NCI-H2029 treated with DMSO at 0.1 percent for 48 hours (cell line): ENCODE measurements around the gene NTM.

Experiments used
- DNase-seq: peaks from one replicate; lab custom pipeline; 2025; lab: John Stamatoyannopoulos, UW

NTM gene

DNA sequence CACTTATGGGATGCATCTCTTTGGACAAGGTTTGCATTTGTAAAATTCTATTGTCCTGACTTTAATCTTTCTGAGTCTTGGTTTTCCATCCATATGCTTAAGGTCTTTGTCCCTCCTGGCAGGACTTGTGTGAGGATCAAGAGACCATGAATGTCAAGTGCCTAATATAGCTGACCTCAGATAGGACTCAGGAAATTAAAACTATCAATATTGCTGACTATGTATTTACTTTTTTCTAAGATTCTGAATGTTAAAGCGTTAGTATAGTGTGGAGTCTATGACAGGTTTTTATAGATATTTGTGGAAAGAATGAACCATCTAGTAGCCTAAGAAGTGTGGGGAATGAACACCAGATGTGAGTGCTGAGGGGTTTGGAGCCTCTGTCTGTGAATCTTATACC is 637.8 kb downstream of the NTM start:
- DNase-seq: no peak

DNA sequence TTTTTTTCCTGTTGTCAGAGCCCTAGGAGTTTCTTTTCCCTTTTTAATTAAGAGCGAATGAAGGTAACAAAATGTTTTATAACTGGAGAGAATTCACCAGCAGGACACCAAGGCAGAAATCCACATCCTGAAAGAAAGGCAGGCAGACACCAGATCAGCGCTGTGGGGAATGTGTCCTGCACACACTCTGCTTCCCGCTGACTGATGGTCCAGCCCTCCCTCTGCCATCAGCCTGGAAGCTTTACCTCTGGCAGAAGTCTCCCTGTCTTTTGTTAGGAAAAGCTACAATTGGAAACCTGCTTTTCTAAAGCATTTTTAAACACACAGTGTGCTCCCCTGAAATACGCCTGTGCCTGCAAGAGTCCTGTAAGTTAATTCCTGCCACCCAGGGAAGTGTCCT is 638.5 kb downstream of the NTM start:
- no peak for DNase-seq

GRCh38 chr11:132020001-132020400 is 649.6 kb downstream of the NTM start:
- DNase-seq: no peak

DNA sequence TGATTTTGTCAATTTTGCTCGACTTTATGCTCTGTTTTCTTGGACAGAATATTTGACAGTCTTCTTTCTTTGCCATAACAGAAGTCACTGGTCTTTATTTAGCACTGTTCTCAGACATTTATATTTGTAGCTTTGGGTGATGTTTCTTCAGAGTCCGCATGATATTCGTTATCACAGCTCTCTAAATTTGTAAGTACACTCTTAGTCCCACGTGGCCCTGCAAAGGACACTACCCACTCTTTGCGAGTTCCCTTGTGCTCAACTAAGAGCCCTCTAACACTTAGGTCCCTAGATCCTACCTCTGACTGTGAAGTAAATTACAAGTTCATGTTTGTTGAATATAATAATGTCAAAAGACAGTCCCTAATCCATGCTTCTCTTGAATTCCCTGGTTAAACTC is 651.9 kb downstream of the NTM start:
- no peak for DNase-seq

DNA sequence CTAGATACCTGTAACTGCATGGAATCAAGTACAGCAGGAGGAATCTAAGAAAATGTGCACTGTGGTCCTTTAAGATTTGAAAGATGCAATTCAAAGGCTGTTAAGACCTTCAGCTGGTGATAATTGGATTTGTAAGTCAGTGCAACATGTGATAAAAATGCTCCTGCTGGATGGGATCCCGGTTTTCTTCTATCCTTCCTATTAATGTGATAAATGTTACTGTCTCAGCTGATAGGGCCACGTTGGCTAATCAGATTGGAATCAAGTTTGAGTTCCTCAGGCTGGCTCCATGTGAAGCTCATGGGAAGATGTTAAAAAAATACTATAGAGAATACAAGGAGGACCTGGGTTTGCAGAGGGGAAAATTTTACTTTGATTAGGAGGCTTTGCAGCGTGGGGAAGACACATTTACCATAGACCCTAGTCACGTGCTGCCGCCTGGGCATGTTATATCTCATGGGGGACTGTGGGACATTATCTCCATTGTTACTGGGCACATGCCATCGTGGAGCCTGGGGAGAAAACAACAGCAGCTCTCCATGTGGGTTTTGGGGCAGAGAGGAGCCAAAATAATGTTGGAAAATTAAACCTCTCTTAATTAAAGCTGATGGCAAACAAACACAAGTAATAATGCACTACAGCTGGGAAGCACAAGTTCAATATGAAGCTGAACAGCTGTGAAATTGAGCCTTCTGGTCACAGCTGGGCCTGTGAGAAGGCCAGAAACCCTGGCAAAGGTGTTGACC is 652.5 kb downstream of the NTM start:
- DNase-seq: no peak

GRCh38 chr11:132024587-132025295 is 654.3 kb downstream of the NTM start:
- DNase-seq: no peak

- no peak for DNase-seq
Observed at GRCh38 chr11:132026746-132027145, 656.3 kb downstream of the NTM start.

DNA sequence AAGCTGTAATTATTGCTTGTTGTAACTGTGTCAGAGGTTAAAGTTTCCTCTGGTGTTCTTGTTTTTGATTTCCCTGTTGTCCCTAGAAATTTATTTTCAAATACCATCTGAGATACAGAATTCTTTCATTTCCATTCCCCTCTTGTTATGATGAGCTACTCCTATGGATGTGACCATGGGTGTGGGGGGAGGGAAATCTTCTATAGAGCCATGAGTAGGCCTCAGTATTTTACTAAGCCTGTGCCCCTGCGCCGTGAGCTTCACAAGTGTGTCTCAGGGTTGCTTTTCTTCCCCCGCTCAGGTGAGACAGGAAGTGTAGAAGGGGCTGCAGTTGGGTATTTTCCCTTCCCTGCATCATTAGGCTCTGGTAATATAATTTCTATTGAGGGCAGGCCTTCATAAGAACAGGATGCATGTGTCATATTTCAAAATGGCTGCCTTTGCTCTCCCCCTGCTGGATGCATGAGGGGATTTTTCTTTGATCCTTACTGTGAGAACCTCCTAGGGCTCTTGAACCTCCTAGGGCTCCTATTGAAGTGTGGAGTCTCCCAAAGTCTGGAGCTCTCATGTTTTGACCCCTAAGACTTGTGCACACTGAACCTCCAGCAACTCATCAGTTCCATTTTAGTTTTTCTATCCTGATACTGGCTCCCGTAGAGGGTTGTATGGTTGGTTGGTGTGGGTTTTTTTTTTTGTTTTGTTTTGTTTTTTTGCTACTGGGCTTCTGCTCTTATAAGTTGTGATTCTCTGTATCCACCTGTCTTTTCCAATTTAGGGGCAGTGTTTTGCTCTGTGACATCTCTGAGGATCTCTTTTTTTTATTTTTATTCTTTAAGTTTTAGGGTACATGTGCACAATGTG is 658.2 kb downstream of the NTM start:
- DNase-seq: no peak

DNA sequence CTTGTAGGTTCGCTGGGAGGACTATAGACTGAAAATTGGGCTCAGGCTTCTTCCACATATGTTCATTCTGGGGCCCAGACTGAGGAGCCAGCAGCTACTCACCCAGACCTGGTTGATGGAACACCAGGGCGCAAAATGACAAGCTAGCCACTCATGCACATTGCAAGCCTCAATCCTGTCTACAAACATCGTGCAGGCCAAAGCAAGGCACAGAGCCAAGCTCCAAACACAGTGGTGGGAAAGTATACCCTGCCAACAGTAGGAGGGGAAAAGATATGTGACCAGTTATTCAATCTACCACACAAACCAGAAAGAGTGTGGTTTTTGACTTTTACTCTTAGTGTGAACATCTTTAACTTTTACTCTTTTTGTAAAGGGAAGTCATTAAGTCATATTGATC is 660.5 kb downstream of the NTM start:
- DNase-seq: no peak

DNA sequence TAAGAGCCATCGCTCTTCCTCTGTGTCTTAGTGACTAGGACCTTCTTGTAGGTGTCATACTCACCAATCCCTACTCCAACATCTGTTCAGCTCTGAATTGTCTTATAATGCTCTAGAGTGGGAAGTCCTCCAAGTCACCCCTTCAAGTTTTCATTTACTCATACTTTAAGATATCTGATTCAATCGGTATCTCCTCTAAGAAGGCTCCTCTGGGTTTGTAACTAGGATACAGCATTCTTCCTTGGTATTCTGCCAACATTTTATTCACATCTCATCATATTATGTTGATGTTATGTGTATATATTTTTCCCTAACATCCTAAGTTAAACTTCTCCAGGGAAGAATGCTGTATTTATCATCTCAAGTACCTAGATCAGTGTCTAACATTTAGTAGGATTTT is 662.1 kb downstream of the NTM start:
- no peak for DNase-seq

DNA sequence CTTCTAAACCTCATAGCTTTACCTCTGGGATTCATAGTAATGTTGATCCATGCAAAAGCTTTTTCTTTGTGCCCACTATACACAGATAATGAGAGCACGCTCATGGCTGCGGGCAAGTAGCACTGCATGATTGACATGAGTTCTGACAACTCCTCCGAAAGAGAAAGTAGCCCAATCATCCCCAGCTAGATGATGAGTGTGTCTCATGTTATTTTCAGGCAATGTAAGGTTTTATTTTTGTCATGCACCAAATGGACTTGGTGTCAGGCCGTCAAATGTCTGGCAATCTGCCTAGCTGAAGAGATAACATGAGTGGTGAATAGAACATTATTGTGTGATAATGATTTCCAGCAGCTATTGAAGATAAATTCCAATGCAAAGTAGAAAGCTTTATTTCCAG is 662.6 kb downstream of the NTM start:
- DNase-seq: no peak

DNA sequence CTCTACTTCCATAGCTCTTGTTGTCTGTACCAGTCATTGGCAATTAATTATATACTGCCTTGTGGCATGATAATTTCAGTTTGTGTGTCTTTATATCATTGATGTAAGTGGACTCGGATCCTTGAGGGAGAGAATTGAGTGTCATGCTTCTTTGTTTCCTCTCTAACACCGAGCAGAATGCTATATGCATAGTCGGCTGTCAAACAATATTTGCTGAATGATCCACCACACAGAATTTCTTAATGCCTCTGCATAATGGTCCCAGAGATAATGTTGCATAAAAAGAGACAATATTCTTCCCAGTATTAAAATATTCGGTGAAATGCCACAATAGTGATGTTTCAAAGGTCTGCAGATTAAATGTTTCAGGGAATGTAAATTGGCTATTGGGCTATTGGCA is 664.8 kb downstream of the NTM start:
- no peak for DNase-seq

DNA sequence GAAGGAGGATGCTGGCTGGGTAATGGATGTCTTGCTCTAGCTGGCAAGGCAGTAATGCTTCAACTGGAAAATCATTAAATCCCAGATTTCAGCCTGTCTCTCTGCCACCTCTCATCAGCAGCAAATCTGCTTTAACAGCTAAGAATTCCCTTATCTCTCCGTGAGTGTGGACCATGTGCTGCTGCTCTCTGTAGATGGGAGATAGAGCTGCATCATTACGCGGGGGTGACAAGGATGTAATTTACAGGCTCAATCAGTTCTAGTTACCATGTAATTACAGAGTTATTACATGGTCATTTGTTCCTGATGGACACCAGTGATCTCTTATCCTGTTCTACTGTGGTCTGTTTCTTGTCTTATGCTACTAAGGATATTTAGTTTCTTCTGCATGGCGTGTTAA is 665.4 kb downstream of the NTM start:
- no peak for DNase-seq

GRCh38 chr11:132036220-132036619 is 665.8 kb downstream of the NTM start:
- no peak for DNase-seq

GRCh38 chr11:132036746-132037466 is 666.5 kb downstream of the NTM start:
- no peak for DNase-seq

GRCh38 chr11:132037467-132037862 is 667.0 kb downstream of the NTM start:
- no peak for DNase-seq

DNA sequence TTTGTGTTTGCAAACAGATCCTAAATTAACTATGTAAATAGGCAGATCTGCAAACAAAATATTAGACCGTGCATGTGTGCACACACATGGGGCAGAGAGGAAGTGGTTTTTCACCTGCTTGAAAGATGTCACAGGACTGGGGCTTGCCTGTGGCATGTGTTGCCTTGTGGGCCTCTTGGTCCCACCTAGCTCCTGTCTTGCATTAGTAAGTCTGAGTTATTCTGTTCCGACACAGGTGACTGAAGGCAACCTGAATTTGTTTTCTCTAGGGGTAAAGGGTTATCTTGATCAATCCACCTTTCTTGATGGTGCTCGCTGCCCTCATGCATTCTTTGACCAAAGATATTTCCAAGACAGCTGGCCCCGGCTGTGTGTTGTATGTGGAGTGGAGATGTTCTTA is 667.5 kb downstream of the NTM start:
- DNase-seq: no peak

GRCh38 chr11:132039521-132039920 is 669.1 kb downstream of the NTM start:
- DNase-seq: no peak

DNA sequence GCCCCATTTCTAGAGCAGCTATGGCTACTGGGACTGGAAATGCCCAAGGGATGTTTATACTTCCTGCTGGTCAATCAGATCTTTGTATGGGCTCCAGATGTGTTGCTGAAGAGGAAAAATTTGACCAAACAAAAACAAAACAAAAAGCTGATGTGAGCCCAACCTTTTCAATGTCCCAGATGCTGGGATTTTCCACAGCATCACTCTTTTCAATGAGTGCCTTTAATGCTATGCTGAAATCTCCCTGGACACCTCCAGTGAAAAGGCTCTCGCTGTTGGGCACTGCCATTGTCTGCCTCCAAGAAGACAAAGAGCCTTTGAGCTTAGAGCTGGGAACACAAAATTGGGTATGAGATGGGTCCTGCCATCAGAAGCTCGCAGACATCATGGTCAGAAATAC is 671.9 kb downstream of the NTM start:
- DNase-seq: no peak

- no peak for DNase-seq
Observed at GRCh38 chr11:132043714-132044113, 673.3 kb downstream of the NTM start.

DNA sequence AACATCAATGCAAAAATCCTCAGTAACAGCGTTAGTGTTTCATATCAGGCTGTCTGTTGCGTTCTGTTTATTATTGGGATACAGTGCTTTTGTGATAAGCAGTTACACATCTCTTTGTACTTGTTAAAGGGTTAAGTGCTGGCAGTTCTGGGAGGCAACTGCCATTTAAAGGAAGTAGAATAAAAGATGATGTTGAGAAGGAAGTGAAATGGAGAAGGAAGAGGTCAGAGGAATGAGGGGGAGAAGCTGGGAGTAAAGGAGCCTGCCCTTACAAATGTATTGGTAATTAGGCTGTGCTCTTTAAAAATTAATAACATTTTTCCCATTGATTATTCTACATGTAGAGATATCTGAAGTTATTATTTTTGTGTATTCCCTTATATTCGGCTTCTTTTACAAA is 674.7 kb downstream of the NTM start:
- no peak for DNase-seq

GRCh38 chr11:132046288-132046865 is 676.0 kb downstream of the NTM start:
- DNase-seq: no peak
